K562 (cell line): ENCODE results near the gene POLG. TPM values are rescaled to one million over a fixed set of nuclear protein-coding genes. Genes with fewer than 3 reads are reported as not detected.
A peak's percentile ranks its signal among the peaks of the same experiment; 100 is the strongest.

Source experiments
- CEBPG ChIP-seq, 3 experiments: fragments of 200-800 bp in 1 of 3; sonication (Bioruptor generic) in 1 of 3; sonication (generic) in 1 of 3; formaldehyde crosslinking in 1 of 3; IDR thresholded peaks in 2 of 3; conservative IDR thresholded peaks in 1 of 3; 2 replicates each; pipeline versions ENCODE4 v1.6.1 to v1.8.0; 2016 to 2022; ENCODE audit warnings: missing compliant biosample characterization in 2 of 3, missing genetic modification characterization in 2 of 3, mild to moderate bottlenecking in 1 of 3, missing genetic modification reagents in 1 of 3
- JUN ChIP-seq, 2 experiments: sonication (generic) in 1 of 2; formaldehyde crosslinking in 1 of 2; IDR thresholded peaks; 2 replicates each; pipeline versions ENCODE4 v1.6.1 to v1.8.0; 2012 to 2022; ENCODE audit warnings: borderline replicate concordance in 2 of 2, mild to moderate bottlenecking in 2 of 2, improper control_type of control experiment in 1 of 2, low read depth in 1 of 2, low read length in 1 of 2, missing genetic modification reagents in 1 of 2
- MBD2 ChIP-seq: sonication (generic); IDR thresholded peaks from 2 replicates; pipeline ENCODE4 v1.6.1; 2016; ENCODE audit warnings: low read depth, borderline replicate concordance
- NKRF ChIP-seq: fragments of 450-650 bp; IDR thresholded peaks from 2 replicates; pipeline ENCODE4 v1.6.1; 2016; ENCODE audit warnings: borderline replicate concordance
- USF1 ChIP-seq: sonication (generic); formaldehyde crosslinking; IDR thresholded peaks from 2 replicates; pipeline ENCODE4 v1.9.0; 2022; ENCODE audit warnings: mild to moderate bottlenecking, missing genetic modification reagents
- polyA plus RNA-seq, 8 experiments: library from polyadenylated mRNA; depleted of rRNA in 4 of 8; stranded (reverse) in 5 of 8; unstranded in 3 of 8; fragments of >200 nt; fragmentation: Nextera tagmentation in 2 of 8; fragmentation: Illumina TruSeq in 1 of 8; extraction: Ambion mirVana in 2 of 8; extraction: Trizol in 1 of 8; gene quantifications; 2 replicates each; pipeline versions ENCODE4 v1.2.1 to v1.2.3, GENCODE V29; 2011 to 2014; ENCODE audit warnings: inconsistent platforms in 1 of 8, missing spikeins in 1 of 8
- total RNA-seq, 7 experiments: library from RNA; depleted of rRNA in 6 of 7; stranded (reverse); fragments of >200 nt in 6 of 7; fragmentation: Illumina TruSeq in 2 of 7; extraction: Trizol in 2 of 7; gene quantifications; 2 replicates each; pipeline versions ENCODE4 v1.2.1 to v1.2.3, GENCODE V29; 2011 to 2021; ENCODE audit warnings: low replicate concordance in 1 of 7
- TF ChIP-seq, protein P1 (sequence below): fragments of 450-650 bp; IDR thresholded peaks from 2 replicates; pipeline ENCODE4 v1.6.1; 2018; ENCODE audit warnings: mild to moderate bottlenecking, low read depth; ENCODE audit not compliant: partially characterized antibody
- TF ChIP-seq, protein P2 (sequence below), 2 experiments: fragments of 450-650 bp in 1 of 2; sonication (generic) in 1 of 2; formaldehyde crosslinking in 1 of 2; IDR thresholded peaks in 1 of 2; conservative IDR thresholded peaks in 1 of 2; 2 replicates each; pipeline versions ENCODE4 v1.6.1 to v1.8.1; 2016 to 2023; ENCODE audit warnings: mild to moderate bottlenecking in 2 of 2, moderate library complexity in 2 of 2, inconsistent platforms in 1 of 2, missing genetic modification reagents in 1 of 2

POLG gene
- total and polyA plus RNA-seq, 9 of the 15 experiments (the other 6 are each of a cell fraction or from before 2014, with no cell fraction given): 15.2 to 83.8 (median 38.6) TPM

GRCh38 chr15:89333959-89334509 is 590 bp downstream of the POLG start (continued):
- TF ChIP-seq JUN (IDR thresholded peaks at IDR 0.05; ENCODE audit: borderline replicate concordance, low read depth, low read length): no peak
- peak; percentile 84; the same call in 1 of the 2 replicates for TF ChIP-seq JUN (CRISPR knock-in tag; IDR thresholded peaks at IDR 0.05; ENCODE audit: borderline replicate concordance)
- TF ChIP-seq, protein P1, sequence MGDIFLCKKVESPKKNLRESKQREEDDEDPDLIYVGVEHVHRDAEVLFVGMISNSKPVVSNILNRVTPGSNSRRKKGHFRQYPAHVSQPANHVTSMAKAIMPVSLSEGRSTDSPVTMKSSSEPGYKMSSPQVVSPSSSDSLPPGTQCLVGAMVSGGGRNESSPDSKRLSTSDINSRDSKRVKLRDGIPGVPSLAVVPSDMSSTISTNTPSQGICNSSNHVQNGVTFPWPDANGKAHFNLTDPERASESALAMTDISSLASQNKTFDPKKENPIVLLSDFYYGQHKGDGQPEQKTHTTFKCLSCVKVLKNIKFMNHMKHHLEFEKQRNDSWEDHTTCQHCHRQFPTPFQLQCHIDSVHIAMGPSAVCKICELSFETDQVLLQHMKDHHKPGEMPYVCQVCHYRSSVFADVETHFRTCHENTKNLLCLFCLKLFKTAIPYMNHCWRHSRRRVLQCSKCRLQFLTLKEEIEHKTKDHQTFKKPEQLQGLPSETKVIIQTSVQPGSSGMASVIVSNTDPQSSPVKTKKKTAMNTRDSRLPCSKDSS: no peak
- TF ChIP-seq MBD2: no peak
- TF ChIP-seq, protein P2, sequence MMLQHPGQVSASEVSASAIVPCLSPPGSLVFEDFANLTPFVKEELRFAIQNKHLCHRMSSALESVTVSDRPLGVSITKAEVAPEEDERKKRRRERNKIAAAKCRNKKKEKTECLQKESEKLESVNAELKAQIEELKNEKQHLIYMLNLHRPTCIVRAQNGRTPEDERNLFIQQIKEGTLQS (IDR thresholded peaks at IDR 0.05): no peak
- TF ChIP-seq, protein P2 (CRISPR knock-in tag; conservative IDR thresholded peaks at IDR 0.05): peak; percentile 63; the same call in 1 of the 2 replicates
- peak; percentile 65 for TF ChIP-seq NKRF
- 0 out of 2 replicates have a peak, but pooled peaks have one; percentile 12 for TF ChIP-seq CEBPG (CRISPR knock-in tag; IDR thresholded peaks at IDR 0.05)
- no peak for TF ChIP-seq CEBPG (tag; conservative IDR thresholded peaks at IDR 0.05 in 1 of 2, IDR thresholded peaks at IDR 0.05 in 1 of 2)
- TF ChIP-seq USF1 (CRISPR knock-in tag): peak; percentile 35; the same call in 1 of the 2 replicates
